GM18868 (cell line): Measurements from ENCODE around the gene UTP15.

ENCODE experiments used
- ATAC-seq: cut with Tn5 transposase; IDR thresholded peaks from one replicate; pipeline ENCODE4 v1.9.1; 2021; ENCODE audit warnings: mild to moderate bottlenecking, moderate library complexity; ENCODE audit not compliant: unreplicated experiment

Gene UTP15

DNA sequence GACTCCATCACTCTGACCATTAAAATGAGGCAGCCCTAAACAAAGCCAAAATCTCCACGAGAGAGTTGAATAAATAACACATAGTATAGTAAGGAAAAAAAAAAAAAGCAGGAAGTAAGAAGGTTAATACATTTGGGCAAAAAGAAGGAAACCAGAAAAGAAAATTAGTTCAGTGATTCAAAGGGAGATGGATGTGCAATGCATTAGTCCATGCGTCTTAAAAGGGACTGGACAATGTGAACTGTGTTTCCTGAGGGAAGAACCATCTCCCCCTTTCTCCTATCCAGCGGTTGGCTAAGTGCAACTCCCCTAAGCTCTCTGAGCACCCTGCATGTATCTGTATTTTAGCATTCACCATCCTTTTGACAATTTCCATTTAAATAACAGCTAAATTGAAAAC lies 1.5 kb upstream of the UTP15 start:
- no peak for ATAC-seq

DNA sequence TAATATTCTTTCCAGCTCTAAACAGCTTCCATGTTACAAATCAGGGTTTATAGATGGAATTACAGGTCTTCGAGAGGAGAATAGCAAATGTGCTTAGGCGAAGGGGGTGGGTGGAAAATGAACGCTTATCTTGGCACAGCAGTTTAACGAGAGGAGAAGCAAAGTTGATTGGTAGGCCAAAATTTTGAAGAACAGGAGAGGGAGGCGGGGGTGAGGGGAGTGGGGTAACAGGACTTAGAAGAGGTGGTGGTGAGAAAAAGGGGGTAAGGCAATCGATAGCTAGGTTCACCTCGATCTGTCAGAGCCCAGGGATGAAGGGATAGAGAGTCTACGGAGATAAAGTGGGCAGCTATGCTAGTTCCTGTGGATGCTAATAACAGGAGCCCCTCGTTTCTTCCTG lies 868 bp upstream of the UTP15 start:
- no peak for ATAC-seq

DNA sequence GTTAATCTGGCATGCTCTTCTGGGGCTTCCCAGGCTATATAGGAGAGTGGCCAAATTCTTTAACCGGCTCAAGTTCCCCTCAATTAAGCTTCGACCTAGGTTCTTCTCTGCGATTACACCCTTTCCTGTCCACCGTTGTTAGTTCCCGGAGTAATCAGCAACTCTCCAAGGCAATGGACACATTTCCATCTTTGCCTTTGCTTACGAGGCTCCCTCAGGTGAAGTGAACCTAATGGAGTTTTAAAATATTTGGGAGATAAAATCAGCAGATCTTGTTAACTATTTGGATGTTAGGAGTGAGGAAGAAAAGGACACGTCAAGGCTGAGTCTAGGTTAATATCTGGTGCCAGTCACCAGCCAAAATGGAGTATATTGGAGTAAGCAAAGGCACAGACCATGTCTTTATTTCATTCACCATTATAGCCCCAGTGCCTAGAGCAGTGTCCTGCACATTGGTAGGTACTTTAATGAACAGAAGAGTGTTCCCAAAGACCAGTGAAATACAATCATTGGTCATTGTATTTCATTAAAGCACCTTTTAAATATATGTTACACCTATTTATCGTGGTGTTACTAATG lies 515 bp downstream of the UTP15 start:
- ATAC-seq = no peak

DNA sequence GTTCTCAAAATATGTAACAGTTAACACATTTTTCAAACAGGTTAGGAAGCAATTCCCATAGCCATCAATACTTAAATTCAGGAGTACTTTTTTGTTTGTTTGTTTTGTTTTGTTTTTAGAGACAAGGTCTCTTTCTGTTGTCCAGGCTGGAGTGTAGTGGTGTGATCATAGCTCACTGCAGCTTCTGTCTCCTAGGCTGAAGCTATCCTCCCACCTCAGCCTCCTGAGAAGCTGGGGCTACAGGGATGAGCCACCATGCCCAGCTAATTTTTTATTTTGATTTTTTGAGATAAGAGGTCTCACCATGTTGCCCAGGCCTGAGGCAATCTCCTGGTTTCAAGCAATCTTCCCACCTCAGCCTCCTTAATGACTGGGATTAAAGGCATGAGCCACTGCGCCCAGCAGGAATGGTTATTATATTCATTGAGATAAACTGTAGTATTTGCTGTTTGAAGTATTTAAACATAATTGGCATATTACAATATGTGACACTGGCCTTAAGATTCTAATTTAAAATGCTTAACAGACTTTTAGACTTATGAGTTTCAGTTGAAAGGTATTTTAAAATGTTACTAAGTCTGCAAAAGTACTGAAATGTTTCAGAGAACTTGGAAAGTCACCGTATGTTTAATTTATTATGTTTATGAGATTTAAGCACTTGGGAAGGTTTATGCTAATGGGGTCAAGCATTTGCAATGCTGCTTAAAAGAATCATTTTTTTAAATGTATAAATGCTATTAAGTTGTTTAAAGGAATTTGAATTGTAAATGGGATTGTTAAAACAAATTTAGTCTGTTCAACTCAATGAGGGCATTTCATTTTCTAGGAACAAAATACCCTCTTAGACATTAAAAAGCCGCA lies 17.0 kb downstream of the UTP15 start:
- ATAC-seq = no peak

DNA sequence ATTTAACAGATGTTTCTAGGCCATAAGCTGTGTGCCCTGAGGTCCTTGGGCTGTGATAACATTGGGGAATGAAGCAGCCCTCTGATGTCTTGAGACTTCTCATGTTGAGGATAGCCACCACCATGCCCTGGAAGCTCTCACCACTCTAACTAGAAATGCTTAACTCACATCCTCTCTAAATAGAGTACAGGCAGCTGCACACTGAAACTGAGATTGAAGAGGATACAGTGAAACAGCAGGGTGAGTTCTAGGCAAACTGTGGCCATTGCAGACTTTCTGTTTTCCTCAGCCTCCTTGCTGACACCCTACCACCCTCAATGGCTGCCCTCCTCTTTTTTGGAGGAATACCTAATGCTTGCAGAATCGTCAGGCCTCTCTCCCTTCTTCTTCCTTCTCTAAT lies 22.4 kb downstream of the UTP15 start:
- no peak for ATAC-seq

DNA sequence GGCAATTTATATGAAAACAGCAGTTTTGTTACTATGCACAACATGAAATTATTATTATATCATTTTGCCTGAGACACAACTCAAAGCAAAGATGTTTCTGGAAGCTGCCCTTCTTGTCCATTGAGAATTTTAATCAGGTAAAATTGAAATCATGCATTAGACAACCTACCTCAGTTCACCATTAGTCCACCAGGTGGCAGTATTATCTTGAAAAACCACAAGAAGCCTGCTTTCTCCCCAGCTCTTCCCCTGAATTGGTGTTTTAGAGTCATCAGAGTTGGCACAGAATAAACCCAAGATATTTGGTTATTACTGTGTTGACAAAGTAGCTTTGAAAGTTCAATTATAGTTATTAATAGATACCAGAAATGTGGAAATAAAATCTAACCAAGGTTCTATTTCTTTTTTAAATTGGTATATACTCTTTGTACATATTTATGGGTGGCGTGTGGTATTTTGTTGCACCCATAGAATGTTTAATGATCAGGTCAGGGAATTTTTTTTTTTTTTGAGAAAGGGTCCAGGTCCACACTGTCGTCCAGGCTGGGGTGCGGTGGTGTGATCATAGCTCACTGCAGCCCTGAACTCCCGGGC lies 25.7 kb downstream of the UTP15 start:
- peak; percentile 69 for ATAC-seq

DNA sequence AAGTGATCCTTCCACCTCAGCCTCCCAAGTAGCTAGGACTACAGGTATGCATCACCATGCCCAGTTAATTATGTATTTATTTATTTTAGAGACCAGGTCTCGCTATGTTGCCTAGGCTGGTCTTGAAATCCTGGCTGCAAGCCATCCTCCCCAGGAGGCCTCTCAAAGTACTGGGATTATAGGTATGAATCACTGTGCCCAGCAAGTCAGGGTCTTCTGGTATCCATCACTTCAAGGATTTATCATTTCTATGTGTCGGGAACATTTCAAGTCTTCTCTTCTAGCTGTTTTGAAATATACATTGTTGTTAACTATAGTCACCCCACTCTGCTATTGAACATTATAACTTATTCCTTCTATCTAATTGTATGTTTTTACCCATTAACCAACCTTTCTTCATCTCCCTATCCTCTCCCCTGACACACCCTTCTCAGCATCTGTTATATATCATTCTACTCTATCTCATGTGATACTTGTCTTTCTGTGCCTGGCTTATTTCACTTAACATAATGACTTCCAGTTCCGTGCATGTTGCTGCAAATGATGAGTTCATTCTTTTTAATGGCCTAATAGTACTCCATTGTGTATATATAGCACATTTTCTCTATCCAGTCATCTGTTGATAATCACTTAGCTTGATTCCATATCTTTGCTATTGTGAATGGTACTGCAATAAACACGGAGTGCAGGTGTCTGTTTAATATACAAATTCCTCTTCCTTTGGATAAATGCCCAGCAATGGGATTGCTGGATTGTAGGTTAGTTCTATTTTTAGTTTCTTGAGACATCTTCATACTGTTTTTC lies 26.4 kb downstream of the UTP15 start:
- ATAC-seq = no peak

DNA sequence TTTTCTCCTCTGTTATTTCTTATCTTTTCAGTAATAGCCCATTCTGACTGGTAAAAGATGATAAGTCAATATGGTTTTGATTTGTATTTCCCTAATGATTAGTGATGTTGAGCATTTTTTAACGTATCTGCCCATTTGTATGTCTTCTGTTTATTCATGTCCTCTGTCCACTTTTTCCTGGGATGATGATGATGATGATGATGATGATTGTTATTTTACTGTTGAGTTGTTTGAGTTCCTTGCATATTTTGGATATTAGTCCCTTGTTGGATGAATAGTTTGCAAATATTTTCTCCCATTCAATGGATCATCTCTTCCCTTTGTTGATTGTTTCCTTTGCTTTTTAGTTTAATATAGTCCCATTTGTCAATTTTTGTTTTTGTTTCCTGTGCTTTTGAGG lies 27.0 kb downstream of the UTP15 start:
- ATAC-seq = no peak

DNA sequence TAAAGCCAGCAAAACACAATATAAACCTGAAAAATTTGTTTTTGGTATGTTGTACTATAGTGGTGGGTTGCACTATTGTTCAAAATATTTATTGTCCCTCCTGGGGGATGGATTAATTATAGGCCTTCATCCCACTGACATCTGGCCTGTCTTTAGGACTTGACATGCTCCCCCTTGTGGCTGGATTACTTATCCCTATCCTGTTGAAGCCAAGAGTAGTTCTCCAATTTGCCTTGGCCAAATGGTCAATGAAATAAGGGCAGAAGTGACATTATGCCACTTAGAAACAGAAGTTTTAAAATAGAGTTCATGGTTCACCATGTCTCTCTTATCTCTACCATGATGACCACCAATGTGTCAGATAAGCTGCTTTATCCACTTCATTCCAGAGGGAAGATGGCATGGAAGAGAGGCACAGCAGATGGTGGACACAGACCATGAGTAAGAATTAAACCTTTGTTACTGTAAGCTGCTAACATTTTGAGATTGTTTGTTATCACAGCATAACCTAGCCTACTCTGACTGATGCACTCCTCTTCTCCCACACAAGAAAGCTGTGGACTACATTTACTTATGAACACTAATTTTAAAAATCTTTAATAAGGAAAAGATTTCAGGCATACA lies 31.3 kb downstream of the UTP15 start:
- no peak for ATAC-seq

DNA sequence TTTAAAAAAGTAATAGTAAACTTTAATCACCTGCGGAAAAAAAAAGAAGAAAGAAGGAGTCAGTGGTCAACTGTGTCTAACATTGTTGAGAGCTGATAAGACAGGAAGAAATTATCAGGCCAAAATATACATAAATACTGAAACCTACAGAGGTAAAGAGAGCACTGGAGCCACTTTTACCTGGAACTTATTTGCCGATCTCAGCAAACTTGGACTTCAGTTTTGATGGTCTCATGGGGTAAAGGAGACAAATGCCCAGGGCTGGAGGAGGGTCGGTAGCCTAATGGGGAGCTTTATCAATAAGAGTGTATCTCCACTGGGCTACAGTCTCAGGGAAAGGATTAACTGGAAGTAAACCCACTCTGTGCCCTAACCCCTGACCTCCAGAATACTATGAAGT lies 33.8 kb downstream of the UTP15 start:
- no peak for ATAC-seq

DNA sequence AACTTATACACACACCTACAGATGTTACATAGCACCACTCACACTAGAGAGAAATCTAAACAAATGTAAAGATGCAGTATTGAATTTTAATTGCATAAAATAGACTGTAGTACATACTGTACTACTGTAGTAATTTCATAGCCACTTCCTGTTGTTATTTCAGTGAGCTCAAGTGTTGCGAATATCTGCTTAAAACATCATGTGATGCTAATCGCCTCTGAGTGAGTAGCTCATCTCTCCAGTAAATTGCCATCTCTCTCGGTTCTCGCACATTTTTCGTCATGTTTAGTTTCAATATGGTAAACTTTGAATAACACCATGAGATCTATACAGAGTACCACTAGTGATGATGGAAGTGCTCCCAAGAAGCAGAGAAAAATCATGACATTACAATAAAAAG lies 38.5 kb downstream of the UTP15 start:
- ATAC-seq = no peak

DNA sequence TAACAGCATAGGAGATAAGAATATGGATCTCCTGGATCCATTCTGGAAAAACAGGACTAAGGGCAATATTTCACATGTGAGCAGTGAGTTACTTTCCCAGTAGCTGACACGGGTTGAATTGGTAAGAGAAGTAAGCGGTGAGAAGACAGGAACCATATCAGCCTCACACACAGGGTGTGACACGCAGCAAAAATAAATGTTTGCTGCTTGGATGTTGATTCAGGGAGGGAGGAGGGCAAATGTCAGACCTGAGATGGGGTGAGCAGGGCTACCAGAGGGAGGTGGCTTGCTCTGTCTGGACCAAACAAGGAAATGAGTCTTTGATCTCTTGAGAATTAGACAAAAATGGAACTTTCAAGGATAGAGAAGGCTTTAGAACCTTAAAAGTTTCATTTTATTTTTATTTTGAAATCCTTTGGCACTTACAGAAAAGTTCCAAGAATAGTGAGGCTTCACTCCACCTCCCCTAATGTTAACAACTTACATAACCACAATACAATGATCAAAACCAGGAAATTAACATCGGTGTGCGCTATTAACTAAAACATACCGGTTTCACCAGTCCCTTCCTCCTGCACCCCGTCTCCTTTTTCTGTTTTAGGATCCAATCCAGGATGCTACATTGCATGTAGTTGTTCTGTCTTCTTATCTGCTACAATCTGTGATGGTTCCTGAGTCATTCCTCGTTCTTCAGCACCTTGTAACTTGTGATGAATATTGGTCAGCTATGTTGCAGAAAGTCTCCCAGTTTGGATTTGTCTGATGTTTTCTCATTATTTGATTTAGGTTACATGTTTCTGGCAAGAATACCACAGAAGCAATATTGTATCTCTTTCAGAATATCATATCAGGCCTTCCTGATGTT lies 39.9 kb downstream of the UTP15 start:
- ATAC-seq = no peak

DNA sequence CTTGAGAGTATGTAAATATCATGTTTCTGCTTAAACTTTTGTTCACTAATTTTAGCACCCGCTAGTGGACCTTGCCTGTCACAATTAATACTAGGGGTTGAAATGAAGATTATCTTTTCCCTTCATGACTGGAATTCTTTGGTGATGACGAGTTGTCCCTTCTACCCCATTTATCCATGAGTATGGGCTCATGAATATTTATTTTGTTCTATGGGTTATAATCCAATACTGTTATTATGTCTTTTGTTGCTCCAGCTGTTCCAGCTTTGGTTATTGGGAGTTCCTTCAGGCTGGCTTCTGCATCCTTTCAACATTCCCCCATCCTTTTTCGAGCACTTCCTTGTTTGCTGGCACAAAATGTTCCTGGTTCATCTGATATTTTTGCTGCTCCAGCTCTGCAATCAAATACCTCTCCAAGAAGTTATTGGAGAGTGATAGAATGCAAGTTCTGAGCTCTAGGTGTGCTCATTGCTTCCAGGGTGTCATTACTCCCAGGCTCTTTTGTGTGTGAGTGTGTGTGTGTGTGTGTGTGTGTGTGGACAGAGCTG lies 40.7 kb downstream of the UTP15 start:
- ATAC-seq = no peak

DNA sequence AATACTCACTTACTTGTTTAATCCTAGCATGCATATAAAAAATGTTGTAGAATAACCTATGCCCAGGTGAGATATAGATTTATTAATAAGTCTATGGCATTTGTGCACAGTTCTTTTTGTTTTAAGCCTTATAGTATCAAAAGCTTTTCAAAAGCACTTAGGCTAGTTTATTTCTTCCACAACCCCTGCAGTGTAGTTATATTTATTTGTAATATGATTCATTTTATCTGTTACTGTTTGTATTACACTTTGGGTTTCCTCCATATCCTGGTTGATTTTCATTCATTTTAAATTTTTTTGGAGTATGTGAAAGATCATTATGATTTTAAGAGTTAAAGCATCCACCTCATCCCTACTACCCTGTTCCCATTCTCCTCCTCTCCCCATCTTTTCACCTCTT lies 41.7 kb downstream of the UTP15 start:
- ATAC-seq = no peak

DNA sequence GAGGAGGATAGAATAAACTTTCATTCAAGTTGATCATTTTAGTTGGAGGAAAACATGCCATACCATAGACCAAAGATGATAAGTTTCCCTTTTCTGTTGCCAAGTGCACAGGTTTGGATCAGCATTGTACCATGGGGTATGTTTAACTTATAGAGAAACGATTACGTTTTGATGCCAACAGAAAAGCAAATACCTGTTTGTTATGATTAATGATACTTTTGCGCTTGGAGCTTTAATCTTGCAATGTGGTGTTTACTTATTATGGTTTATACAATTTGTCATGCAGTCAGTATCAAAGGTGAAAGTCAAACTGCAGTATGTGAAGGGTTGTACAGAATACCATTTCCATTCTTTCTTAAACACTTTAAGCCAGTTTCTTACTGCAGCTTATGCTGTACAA lies 47.3 kb downstream of the UTP15 start:
- no peak for ATAC-seq

DNA sequence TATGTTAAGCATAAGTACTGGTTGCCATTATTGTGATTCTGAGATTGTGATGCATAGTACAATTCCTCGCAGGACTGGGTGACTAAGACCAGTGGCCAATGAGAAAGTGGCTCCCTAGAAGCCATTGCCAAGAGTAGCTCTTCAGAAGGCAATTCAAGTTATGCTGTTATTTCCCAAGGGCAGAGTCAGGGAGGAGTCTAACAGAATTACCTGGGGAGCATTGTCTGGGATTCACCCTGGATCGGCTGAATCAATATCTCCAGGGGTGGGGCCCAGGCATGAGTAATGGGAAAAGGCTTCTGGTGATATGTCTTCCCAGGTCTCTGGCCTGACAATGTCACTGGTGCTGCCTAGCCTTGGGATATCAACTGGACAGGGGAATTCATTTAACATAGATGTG lies 49.5 kb downstream of the UTP15 start:
- ATAC-seq = no peak

DNA sequence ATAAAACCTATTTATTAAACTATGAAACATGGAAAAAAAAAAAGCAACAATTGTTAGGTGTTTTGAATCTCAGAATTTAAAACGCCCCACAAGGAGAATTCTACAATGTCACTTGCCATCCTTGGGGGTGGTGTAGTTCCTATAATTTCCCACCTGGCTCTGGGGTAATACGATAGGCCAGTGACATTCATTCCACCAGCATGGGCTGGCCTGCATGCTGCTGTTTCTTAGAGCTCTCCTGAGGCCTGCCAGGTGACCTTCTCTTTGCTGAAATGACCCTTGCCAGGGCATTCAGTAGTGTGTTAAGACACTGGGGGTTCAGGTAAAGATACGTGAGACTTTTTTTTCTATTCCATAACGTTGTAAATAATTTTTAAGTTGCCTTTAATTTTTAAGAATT lies 50.4 kb downstream of the UTP15 start:
- no peak for ATAC-seq

DNA sequence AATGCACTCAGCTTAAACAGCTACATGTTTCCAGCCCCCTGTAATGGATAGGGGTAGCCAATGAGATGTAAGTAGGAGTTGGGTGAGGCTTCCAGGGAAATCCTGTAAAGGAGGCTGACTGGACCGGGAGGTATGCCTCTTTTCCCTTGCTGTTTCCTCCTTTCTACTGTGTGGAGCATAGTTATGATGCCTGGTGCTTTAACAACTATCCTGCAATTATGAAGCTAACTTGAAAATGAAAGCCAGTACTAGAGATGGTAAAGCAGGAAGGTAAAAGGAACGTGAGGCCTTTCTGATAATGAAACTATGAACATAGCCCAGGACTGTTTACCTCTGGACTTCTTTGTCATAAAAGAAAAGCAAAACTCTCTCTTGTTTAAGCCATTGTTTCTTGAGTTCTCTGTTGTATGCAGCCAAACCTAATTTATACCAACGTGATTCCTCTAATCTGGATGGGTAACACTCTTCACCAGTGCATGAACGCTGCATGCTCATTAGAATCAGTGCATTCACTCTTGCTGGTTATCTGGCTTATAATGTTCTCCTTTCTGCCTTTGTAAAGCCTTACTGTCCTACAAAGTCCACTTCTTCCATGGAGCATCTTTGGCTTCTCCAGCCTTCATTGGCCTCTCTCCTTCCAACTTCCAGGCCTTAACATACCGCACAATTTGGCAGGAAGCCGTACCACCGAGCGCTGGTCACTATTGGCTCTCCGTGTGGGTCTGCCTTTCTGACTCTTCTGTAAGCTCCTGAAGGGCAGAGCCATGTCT lies 52.2 kb downstream of the UTP15 start:
- ATAC-seq = no peak
